Measurements from ENCODE around the gene KIAA1586.
"Not testable (repeated sequence)": the region's sequence is repeated elsewhere in the genome, so short reads cannot be mapped to it uniquely, and the experiment has no call there.

The KIAA1586 gene, protein sequence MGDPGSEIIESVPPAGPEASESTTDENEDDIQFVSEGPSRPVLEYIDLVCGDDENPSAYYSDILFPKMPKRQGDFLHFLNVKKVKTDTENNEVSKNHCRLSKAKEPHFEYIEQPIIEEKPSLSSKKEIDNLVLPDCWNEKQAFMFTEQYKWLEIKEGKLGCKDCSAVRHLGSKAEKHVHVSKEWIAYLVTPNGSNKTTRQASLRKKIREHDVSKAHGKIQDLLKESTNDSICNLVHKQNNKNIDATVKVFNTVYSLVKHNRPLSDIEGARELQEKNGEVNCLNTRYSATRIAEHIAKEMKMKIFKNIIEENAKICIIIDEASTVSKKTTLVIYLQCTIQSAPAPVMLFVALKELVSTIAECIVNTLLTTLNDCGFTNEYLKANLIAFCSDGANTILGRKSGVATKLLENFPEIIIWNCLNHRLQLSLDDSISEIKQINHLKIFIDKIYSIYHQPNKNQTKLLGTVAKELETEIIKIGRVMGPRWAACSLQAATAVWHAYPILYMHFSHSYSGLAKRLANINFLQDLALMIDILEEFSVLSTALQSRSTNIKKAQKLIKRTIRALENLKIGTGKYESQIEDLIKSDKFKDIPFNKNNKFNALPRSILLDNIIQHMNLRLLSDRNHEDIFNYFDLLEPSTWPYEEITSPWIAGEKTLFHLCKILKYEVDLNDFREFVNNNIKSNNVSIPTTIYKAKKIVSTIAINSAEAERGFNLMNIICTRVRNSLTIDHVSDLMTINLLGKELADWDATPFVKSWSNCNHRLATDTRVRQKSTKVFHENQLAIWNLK

DNA sequence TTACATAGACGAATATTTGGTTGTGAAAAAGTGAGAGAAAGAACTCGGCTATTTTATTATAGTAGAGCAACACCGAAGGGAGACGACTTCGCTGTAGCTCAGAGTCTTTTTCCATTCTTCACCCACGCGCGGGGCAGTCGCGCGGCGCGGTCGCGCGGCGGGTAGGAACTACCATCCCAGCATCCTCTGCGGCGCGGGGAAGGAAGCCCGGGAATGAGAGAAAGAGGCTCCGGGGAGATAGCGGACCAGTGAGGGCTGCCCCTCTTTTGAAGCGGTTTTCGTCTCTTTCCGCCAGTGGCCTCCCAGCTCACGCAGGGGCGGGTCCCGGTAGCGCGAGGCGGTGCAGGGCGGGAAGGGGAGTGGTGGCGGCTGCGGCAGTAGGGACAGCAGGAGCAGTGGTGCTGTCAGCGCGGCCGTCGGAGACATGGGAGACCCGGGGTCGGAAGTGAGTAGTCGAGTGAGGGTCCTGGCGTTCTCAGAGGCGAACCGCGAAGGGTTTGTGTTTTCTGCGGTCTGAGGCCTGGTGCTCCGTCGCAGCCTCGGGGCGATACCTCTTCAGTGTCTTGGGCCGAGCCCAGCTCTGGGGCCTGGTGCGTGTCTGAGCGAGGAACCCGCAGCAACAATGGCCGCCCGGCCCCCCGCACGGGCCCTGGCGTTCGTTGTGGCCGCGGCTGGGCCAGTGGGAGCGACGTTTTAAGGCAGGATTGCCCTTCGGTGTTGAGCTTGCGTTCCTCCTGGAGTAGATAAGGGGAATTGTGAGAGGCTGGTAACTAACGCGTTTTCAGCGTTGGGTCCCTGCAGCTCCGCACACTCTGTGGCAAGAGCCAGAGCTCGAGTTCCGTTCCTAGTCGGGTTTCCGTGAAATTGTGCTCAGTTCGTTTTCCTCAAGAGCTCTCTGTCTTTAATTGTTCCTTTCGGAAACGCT lies at the start of gene KIAA1586:
Gene KIAA1586 (plus strand): TSS at position 362 of the 925 bp plus-strand sequence. CDS start 63 bp downstream, at position 425.
- DNase-seq, result peak; percentile 81

DNA sequence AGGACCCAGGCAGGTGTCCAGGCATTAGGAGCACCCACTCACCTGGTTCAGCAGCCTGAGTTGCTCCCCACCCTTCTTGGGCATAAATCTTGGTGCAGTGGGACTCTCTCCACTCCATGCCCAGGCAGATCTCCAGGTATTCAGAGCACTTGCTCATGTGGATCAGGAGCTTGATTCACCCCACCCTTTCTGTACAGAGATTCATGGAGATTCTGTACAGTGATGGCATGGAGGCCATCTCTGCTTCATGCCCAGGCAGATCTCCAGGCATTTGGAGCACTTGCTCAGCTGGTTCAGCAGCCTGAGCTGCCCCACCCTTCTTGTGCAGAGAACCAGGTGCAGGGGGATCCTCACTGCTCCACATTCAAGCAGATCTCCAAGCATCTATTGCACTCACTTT lies 47.4 kb upstream of the KIAA1586 start:
- DNase-seq, result no peak

DNA sequence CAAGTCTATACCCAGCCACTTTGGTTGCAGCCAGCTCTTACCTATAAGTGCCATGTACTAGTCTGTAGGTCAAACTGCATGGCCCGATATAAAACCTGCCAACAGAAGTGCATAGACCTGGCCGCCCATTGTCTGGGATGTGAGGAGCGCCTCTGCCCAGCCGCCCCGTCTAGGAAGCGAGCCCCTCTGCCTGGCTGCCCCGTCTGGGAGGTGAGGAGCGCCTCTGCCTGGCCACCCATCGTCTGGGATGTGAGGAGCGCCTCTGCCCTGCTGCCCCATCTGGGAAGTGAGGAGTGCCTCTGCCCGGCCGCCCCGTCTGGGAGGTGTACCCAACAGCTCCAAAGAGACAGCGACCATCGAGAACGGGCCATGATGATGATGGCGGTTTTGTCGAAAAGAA lies 46.7 kb upstream of the KIAA1586 start:
- not testable (repeated sequence) for DNase-seq

DNA sequence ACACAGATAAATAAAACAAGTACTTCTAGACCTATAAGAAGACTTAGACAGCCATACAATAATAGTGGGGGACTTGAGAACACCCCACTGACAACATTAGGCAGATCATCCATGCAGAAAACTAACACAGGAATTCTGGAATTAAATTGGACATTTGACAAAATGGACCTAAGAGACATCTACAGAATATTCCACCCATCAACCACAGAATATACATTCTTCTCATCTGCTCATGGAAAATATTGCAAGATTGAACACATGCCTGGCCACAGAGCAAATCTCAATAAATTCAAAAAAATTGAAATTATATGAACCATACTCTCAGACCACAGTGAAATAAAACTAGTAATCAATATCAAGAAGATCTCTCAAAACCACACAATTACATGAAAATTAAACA lies 44.3 kb upstream of the KIAA1586 start:
- DNase-seq, result no peak

DNA sequence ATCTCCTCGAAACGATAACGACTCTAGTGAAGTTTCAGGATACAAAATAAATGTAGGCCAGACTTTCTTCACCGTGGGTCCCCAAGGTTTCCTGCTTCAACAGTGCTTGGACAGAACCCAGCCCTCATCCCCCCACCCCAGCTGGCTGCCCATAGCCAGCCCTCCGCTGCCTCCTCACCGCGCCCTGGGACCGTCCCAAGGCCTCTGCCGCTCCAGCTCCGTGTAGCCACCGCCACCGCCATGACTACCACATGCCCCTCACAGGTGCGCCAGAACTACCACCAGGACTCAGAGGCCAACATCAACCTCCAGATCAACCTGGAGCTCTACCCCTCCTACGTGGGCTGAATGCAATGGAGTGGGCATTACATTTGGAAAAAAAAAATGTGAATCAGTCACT lies 42.2 kb upstream of the KIAA1586 start:
- no peak for DNase-seq

DNA sequence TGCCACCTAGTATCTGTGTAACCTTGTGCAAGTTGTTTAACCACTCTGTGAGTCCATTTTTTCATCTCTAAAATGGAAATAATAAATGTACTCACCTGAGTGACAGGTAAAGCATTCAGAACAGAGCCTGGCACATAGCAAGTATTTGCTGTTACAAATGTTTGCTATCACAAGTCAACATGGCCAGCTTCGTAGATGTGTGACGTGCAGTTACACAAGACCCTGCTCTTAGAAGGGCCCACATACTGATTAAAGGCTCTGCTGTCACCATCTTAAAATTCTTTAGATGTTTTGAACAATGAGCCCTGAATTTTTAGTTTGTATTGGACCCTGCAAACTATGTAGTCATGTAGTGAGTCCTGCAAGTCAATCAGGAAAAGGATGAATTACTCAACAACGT lies 40.4 kb upstream of the KIAA1586 start:
- DNase-seq, result no peak

DNA sequence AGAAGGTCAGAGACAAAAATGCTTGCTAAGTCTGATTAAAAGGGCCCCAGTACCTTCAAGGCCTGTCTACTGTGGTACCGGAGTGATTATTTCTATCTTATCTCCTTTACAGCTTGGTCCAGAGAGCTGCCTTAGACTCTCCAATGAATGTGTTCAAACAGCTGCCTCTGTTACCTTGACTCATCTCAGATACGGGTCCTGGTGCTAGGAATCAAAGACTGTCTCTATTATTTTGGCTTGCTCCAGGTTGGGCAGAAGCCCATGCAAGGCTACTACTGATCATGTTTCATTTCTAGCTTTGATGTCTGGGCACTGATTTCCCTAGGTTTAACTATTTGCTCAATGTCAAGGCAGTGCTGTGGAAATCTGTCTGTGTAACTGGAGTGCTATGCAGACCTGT lies 38.4 kb upstream of the KIAA1586 start:
- DNase-seq, result not testable (repeated sequence)

DNA sequence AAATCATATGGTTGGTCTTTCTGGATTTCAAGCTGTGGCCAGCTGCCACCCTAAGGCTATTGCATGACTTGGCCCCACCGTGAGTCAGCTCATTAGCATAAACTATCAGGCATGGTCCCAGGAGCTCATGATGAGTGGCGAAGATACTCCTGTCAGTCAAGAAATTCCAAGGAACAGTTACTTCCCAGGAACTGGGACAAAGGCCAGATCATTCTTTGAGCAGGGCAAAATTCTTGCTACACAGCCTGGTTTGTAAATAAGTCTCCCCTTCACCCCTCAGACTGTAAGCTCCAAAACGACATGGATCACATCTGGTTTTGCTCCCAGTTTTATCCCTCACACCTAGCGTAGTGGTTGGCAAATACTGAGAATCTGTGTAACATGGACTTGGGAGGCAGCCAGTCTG lies 33.0 kb upstream of the KIAA1586 start:
- DNase-seq, result peak; percentile 33

DNA sequence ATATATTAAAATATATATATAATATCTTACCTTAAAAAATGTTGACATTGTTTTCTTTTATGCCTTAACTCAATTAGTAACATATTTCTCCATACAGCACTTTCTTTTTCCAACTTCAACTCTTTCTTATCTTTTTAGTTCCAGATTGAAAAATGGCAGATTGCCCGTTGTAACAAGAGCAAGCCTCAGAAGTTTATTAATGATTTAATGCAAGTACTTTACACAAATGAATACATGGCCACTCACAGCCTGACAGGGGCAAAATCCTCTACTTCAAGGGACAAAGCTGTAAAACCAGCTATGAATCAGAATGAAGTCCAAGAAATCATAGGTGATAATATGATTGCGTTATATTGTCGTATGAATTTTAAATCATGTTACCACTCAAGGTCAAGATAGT lies 29.4 kb upstream of the KIAA1586 start:
- DNase-seq, result no peak

DNA sequence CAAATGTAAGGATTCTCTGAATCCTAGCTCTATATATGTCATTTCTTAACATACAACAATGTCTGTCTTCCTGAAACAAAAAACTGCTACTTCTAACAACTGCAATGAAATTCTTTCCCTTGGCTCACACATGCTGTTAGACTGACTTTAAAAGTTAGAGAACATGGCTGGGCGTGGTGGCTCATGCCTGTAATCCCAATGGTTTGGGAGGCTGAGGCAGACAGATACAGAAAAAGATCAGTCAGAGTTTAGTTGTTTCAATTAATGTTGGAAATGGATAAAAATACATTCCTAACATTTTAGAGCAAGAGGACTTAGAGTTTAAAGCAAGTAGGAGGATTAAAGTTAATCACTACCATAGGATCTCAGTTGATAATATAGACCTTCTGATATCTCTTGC lies 28.7 kb upstream of the KIAA1586 start:
- DNase-seq, result no peak

DNA sequence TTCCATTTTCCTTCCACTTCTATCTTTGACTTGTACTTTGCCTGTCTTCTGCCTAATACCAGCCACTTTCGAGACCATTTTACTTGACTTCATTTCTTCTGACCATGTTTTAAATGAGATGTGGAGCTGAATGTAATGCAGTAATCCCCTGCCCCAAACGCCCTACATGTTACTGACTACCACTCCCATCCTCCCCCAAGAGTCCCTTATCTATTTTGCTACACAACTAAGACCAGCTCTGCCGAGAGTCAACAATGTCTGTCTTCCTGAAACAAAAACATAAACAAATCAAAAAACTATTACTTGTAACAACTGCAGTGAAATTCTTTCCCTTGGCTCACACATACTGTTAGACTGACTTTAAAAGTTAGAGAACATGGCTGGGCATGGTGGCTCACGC lies 27.1 kb upstream of the KIAA1586 start:
- DNase-seq, result no peak

DNA sequence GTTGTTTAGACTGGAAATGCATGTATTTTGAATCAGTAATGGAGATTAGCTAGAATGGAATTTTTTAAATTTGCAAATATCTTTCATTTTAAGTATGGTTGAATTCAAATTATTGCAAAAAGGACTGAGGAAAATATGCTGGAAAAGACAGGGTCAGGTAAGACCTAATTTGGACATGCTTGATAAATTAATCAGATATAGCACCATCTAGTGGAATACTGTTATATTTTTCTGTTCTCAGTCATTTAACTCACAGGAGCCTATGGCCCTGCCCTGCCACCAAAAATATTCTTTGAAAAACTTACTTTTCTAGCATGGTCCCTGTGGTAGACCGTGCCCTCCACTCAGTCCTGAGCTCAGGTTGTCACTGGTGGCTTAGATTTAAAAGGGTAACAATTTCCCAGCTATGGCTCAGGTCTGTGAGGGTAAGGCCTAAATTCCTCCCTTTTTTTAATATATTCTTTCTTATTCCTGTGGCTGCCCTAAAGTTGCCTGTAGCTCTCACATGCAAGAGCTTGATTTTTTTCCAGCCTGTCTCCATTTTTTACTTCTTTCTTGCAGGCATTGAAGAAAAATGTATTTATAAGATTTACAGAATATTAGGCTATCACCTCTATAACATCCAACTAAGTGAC lies 25.3 kb upstream of the KIAA1586 start:
- peak; percentile 44 for DNase-seq

DNA sequence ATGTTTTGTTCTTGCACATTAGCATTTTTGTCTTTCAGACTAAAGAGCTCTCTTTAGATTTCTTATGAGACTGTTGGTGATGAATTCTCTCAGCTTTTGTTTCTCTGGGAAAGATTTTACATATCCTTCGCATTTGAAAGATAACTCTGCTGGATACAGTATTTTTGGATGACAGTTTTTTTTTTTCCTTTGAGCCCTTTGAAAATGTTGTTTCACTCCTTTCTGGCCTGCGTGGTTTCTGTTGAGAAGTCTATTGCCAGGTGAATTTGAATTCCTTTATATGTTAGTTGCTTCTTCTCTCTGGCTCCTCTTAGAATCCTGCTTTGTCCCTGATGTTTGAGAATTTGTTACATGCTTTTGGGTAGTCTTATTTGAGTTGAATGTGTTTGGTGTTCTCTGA lies 22.2 kb upstream of the KIAA1586 start:
- no peak for DNase-seq

DNA sequence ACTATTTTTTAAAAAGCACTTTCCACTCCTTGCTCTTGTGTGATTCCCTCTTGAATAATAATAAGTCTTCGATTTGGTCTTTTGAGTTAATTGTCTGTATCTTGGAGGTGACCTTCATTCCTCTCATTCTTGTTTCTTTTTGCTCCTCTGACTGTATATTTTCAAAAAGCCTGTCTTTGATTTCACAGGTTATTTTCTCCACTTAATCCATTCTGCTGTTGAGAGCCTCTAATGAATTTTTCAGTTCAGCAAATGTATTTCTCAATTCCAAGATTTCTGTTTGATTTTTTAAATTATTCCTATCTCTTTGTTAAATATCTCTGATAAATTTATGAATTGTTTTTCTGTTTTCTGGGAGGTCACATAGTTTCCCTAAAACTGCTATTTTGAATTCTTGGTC lies 21.7 kb upstream of the KIAA1586 start:
- no peak for DNase-seq

DNA sequence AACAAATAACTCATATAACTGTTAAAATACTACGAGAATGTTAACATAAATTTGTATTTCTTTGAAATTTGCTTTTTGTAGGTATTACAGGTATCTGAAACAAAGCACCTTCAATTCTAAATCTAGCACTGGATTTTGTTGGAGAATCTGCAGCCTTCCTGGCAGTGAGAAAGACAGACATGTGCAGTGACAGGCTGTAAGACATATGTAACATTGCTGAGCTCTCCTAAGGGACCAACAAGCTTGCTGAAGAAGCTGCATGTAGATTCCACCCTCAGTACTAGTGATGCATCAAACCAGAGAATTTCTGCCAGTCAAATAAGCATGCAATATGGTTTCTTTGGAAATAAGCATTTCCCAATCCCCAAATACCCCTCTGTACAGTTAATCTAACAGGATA lies 20.5 kb upstream of the KIAA1586 start:
- DNase-seq, result no peak

DNA sequence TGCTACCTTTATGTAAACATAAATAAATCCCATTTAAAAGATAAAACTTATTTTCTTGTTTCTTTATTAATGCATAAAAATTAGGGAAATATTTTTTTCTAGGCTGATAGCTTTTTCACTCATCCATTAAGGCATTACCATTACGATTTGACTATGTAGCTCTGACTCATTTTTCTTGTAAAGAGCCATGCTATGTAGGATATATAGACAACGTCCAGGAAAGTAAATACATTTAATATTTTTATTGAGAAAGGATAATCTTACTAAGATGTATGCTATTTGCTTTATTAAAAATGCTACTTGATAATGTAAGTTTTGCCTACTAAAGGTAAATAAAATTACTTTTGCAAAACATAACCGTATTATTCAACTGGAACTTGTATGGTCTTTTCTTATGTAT lies 19.2 kb upstream of the KIAA1586 start:
- DNase-seq, result no peak

DNA sequence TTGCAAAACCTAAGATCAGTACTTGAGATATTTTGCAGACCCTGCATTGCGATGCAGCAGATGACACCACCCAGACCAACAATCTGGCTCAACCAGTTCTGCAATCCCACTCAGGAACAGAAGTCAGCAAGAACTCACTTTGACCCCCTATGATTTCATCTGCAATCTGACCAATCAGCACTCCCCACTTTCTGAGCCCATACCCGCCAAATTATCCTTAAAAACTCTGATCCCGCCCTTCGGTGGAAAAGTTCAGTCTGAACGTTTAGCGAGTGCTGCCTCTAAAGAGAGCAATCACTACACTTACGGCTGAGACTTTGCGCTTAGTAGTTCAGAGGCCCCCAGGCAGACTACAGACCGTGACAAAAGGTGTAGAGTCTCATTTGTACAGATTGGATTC lies 17.3 kb upstream of the KIAA1586 start:
- no peak for DNase-seq

DNA sequence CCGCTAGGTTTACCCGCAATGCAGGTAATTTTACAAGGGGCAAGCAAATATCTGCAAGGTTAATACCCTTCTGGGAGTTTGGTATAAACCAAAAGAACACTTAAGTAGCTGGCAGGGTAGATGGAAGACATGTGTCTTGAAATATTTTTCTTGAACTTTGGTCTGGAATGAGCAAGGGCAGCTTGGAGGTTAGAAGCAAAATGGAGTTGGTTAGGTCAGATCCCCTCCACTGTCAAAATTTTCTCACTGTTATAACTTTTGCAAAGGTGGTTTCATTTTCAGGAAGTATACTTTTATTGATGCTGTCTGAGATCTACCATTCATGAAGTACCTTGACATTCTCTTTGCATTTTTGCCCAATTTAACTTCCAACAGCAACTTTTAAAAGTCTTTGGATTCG lies 13.3 kb upstream of the KIAA1586 start:
- no peak for DNase-seq

DNA sequence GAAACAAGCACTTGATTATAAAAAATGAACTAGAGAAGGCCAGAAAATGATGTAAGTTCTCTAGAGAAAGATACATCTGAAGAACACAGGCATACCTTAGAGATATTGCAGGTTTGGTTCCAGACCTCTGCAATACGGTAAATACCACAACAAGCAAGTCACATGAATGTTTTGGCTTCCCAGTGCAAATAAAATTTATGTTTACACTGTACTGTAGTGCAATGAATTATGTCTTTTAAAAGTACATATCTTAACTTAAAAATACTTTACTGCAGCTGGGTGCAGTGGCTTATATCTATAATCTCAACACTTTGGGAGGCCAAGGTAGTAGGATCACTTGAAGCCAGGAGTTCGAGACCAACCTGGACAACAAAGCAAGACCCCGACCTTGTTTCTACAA lies 10.9 kb upstream of the KIAA1586 start:
- no peak for DNase-seq

DNA sequence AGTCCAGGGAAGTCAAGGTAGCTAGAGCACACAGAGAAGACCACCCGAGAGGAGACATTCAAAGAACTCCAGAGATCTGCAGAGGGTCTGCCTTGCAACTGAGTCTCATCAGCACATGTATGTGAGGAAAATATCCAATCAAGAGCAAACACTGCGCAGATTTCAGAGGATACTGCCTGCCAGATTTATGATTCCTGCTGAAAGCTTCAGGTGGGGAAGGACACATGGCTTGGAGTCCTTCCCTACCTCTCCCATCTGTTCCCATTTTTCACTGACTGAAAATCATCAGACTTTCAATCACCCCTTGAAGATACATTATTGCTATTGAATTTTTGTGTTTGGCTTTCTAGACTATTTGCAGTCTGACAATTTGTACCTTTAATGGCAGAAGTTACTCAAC lies 7.6 kb upstream of the KIAA1586 start:
- DNase-seq, result no peak

DNA sequence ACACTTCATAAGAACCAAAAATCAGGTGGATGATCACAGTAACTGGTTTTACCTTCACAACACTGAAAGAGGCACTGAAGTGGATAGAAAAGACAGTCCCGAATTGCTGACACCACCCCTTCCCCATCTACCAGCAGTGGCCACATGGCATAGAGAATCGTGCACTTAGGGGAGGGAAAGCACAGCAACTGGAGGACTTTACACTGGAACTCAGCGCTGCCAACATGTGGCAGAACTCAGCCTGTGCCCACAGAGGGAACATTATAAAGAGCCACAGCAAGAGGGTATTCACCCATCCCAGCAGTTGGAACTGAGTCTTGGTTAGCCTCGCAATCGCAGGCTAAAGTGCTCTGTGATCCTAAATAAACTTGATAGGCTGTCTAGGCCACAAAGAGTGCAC lies 6.5 kb upstream of the KIAA1586 start:
- DNase-seq, result no peak

DNA sequence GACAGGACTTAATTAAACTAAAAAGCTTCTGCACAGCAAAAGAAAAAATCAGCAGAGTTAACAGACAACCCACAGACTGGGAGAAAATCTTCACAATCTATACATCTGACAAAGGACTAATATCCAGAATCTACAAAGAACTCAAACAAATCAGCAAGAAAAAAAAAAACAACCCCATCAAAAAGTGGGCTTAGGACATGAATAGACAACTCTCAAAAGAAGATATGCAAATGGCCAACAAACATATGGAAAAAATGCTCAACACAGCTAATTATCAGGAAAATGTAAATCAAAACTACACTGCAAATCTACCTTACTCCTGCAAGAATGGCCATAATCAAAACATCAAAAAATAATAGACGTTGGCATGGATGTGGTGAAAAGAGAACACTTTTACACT lies 2.4 kb upstream of the KIAA1586 start:
- not testable (repeated sequence) for DNase-seq

DNA sequence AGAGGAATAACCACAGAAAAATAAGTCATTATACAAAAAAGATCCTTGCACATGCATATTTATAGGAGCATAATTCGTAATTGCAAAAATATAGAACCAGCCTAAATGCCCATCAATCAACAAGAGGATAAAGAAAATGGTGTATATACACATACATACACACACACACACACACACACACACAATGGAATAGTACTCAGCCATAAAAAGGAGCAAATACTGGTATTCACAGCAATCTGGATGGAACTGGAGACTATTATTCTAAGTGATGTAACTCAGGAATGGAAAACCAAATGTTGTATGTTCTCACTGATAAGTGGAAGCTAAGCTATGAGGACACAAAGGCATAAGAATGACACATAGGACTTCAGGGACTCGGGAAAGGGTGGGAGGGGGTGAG lies 1.9 kb upstream of the KIAA1586 start:
- no peak for DNase-seq
